NB4 (cell line): Measurements from ENCODE around the gene NGF.

Source experiments
- CTCF ChIP-seq: IDR thresholded peaks from one replicate; pipeline ENCODE4 v1.5.1; 2012; ENCODE audit warnings: low read depth, low read length
- MAX ChIP-seq: IDR thresholded peaks from 2 replicates; pipeline ENCODE4 v1.6.1; 2011; ENCODE audit warnings: low read depth, low read length

- TF ChIP-seq CTCF (no peak), MAX (no peak)
These were observed 9.2 kb upstream of the NGF start for GRCh38 chr1:115347282-115347681.
